GM10248 (cell line): Measurements from ENCODE around the gene DUT.

ENCODE experiments used
- CTCF ChIA-PET: fragments of 300-600 bp; sonication (Branson Sonifier 250); formaldehyde crosslinking; extraction: SDS; loops from one replicate; lab custom pipeline; 2021; ENCODE audit warnings: antibody characterized with exemption; lab: Yijun Ruan, JAX
- POLR2A ChIA-PET: fragments of 350-650 bp; sonication (Branson Sonifier 250); formaldehyde crosslinking; extraction: SDS; loops from one replicate; lab custom pipeline; 2020; ENCODE audit warnings: antibody characterized with exemption; lab: Yijun Ruan, JAX
- DNase-seq: peaks from one replicate; pipeline ENCODE4 v3.0.0; 2012; ENCODE audit errors: extremely low spot score
- TF ChIP-seq, protein P1 (sequence below): IDR thresholded peaks from 2 replicates; pipeline ENCODE4 v1.5.1; 2012; ENCODE audit warnings: mild to moderate bottlenecking, low read depth; ENCODE audit errors: extremely low read depth, missing control alignments, control extremely low read depth

The DUT gene

DNA sequence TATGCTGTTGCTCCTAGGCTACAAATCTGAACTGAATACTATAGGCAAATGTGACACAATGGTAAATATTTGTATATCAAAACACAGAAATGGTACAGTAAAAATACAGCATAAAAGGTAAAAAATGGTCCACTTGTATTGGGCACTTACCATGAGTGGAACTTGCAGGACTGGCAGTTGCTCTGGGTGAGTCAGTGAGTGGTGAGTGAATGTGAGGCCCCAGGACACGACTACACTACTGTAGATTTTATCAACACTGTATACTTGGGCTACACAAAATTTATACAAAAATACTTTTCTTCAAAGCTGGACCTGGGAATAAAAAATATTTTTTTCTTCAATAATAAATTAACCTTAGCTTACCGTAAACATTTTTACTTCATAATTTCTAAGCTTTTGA lies 41.6 kb upstream of the DUT start:
- no peak for DNase-seq
- POLR2A ChIA-PET = no interaction called here
- CTCF ChIA-PET = interaction anchor here (1.1 kb wide), 1 partner anchor 302 kb away, joined by 3 read pairs; no protein-coding TSS in a partner anchor
- TF ChIP-seq, protein P1, sequence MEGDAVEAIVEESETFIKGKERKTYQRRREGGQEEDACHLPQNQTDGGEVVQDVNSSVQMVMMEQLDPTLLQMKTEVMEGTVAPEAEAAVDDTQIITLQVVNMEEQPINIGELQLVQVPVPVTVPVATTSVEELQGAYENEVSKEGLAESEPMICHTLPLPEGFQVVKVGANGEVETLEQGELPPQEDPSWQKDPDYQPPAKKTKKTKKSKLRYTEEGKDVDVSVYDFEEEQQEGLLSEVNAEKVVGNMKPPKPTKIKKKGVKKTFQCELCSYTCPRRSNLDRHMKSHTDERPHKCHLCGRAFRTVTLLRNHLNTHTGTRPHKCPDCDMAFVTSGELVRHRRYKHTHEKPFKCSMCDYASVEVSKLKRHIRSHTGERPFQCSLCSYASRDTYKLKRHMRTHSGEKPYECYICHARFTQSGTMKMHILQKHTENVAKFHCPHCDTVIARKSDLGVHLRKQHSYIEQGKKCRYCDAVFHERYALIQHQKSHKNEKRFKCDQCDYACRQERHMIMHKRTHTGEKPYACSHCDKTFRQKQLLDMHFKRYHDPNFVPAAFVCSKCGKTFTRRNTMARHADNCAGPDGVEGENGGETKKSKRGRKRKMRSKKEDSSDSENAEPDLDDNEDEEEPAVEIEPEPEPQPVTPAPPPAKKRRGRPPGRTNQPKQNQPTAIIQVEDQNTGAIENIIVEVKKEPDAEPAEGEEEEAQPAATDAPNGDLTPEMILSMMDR = no peak

DNA sequence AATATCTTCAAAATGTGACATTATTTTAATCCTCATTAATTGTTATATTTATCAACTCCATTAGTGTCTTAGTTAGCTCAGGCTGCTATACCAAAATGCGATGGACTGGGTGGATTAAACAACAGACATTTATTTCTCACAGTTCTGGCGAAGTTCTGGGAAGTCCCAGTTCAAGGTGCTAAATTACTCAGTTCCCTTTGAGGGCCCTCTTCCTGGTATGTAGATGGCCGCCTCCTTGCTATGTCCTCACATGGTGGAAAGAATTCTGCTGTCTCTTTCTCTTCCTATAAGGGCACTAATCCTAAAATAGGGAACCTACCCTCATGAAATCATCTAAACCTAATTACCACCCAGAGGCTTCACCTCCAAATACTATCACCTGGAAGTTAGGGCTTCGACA lies 38.8 kb upstream of the DUT start:
- DNase-seq = no peak
- ChIA-PET POLR2A (no interaction called here), CTCF (interaction anchor here (1.3 to 1.7 kb wide), 4 partner anchors 9 to 1097 kb away, joined by 3 to 7 read pairs (median 4); no protein-coding TSS in a partner anchor)
- TF ChIP-seq, protein P1 = no peak

DNA sequence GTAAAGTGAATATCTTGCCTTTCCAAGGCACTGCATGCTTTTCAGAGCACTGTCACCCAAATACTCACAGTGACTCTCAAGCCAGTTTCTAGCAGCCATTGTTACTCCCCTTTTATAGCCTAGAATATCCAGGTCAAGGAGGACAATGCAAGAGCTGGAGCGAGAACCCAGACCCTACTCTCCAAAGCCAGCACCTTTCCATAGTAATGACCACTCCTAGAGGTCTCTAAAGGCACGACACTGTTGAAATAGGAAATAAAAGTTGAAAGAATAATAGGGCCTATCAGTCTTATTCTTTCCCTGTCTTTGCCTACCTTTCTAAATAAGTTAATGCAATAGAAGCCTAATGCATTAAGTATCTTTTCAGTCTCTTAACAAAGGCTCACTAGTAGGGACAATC lies 33.6 kb upstream of the DUT start:
- POLR2A ChIA-PET = no interaction called here
- DNase-seq = no peak
- TF ChIP-seq, protein P1 = no peak
- CTCF ChIA-PET = interaction anchor here (1.6 to 2.5 kb wide), 2 partner anchors 12 to 19 kb away, joined by 3 to 18 read pairs; no protein-coding TSS in a partner anchor

DNA sequence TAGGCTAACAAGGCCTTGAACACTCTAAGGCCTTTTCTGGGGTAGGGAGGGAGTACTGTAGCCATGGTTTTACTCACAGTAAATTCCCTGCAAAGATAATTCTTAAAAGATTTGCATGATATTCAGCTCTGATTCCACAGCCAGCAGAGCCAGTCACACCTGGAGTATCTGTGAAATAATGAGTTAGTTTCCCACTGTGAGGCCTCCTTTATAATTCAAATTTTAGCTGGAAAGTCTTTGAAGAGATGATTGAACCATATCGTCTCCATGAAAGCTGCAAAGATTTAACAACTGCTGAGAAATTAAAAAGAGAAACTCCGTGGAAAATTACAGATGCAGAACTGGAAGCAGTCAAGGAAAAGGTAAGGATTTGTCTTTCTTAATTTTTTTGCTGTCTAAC lies 32.3 kb upstream of the DUT start:
- TF ChIP-seq, protein P1 = no peak
- DNase-seq = no peak
- ChIA-PET POLR2A (no interaction called here), CTCF (interaction anchor here (3.8 kb wide), 1 partner anchor 13 kb away, joined by 16 read pairs; no protein-coding TSS in a partner anchor)

DNA sequence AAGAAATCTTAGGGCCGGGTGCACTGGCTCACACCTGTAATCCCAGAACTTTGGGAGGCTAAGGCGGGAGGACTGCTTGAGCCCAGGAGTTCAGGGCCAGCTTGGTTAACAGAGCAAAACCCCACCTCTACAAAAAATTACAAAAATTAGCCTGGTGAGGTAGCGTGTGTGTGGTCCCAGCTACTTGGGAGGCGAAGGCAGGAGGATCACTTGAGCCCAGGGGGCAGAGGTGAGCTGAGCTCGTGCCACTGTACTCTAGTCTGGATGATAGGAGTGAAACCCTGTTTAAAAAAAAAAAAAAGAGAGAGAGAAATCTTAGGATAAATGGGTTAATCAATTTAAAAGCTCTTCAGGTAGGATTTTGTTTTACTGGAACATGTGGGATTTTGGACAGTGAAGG lies 31.2 kb upstream of the DUT start:
- POLR2A ChIA-PET = no interaction called here
- TF ChIP-seq, protein P1 = no peak
- CTCF ChIA-PET = interaction anchor here (3.8 kb wide), 1 partner anchor 14 kb away, joined by 16 read pairs; no protein-coding TSS in a partner anchor
- no peak for DNase-seq

DNA sequence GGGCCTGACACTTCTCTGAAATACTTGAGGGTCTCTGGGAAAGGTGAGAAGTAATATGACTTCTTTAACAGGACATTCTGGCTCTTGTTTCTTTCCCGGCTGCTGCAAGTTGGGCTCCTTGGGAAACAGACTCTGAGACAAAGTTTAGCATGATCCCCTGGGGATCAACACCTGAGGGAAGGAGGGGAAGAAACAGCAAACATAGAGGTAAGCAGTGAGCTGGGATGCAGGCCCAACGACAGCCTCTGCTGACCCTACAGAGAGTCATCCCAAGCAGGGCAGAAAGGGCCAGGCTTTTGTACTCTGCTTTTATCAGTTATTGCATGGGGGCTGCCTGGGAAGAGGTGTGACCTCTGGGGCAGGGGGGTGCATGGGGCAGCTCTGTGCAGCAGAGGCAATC lies 26.8 kb upstream of the DUT start:
- DNase-seq = no peak
- POLR2A ChIA-PET = no interaction called here
- TF ChIP-seq, protein P1 = no peak
- CTCF ChIA-PET = no interaction called here
